A549 (cell line): Measurements from ENCODE around the gene MRPL22. TPM values are rescaled to one million over a fixed set of nuclear protein-coding genes. Genes with fewer than 3 reads are reported as not detected.

ENCODE experiments used
- ATAC-seq, 2 experiments: fragments of 200-7000 bp in 1 of 2; fragments of >200 bp in 1 of 2; cut with Nextera tagmentation in 1 of 2; cut with Tn5 transposase in 1 of 2; 3 replicates each; pipeline versions ENCODE4 v1.8.0 to v1.9.1; 2018 to 2020; ENCODE audit warnings: mild to moderate bottlenecking in 1 of 2, moderate library complexity in 1 of 2
- CTCF ChIA-PET: fragments of 300-600 bp; sonication (Branson Sonifier 250); formaldehyde crosslinking; extraction: SDS; loops from one replicate; lab custom pipeline; 2021; ENCODE audit warnings: antibody characterized with exemption, inconsistent platforms; lab: Yijun Ruan, JAX
- POLR2A ChIA-PET: fragments of 350-600 bp; formaldehyde crosslinking; extraction: SDS; loops from one replicate; lab custom pipeline; 2021; ENCODE audit warnings: antibody characterized with exemption, inconsistent platforms; lab: Yijun Ruan, JAX
- DNase-seq, 2 experiments: peaks; one replicate each; pipeline versions ENCODE4 v3.0.0 to v3.0.0-alpha.2; 2011 to 2016; ENCODE audit warnings: low read depth in 1 of 2, low spot score in 1 of 2
- FAIRE-seq: peaks from 2 replicates; lab custom pipeline; 2011; peaks lifted over from hg19 to GRCh38; lab: Jason Lieb, UNC
- H3K27ac ChIP-seq, 2 experiments: fragments of >200 bp; sonication (Bioruptor Twin); formaldehyde crosslinking; 3 replicates each; pipeline ENCODE4 v1.5.1; 2016 to 2017
- H3K4me1 ChIP-seq: fragments of >200 bp; sonication (Bioruptor Twin); formaldehyde crosslinking; 3 replicates; pipeline ENCODE4 v1.6.1; 2016
- H3K4me2 ChIP-seq: fragments of >200 bp; sonication (Bioruptor Twin); formaldehyde crosslinking; 3 replicates; pipeline ENCODE4 v1.6.1; 2016
- H3K4me3 ChIP-seq: fragments of >200 bp; sonication (Bioruptor Twin); formaldehyde crosslinking; 3 replicates; pipeline ENCODE4 v1.5.1; 2016
- H3K9me3 ChIP-seq: fragments of >200 bp; sonication (Bioruptor Twin); formaldehyde crosslinking; 3 replicates; pipeline ENCODE4 v1.6.1; 2016
- ATOH8 ChIP-seq: fragments of 250-450 bp; sonication (Bioruptor Pico); IDR thresholded peaks from 2 replicates; pipeline ENCODE4 v1.5.0; 2020; ENCODE audit warnings: low read depth, mild to moderate bottlenecking, moderate library complexity
- BCL3 ChIP-seq: fragments of >200 bp; sonication (Bioruptor Twin); formaldehyde crosslinking; IDR thresholded peaks from 3 replicates; pipeline ENCODE4 v1.6.1; 2016
- BHLHE40 ChIP-seq: IDR thresholded peaks from 2 replicates; pipeline ENCODE4 v1.6.1; 2012; ENCODE audit warnings: low read depth, low read length, inconsistent platforms
- CHD2 ChIP-seq: fragments of 150-350 bp; IDR thresholded peaks from 2 replicates; pipeline ENCODE4 v1.6.1; 2014; ENCODE audit warnings: low read length; ENCODE audit not compliant: partially characterized antibody
- CHD4 ChIP-seq: fragments of 200-600 bp; sonication (generic); IDR thresholded peaks from 2 replicates; pipeline ENCODE4 v1.6.1; 2016; ENCODE audit warnings: antibody characterized with exemption, mild to moderate bottlenecking, borderline replicate concordance
- E2F6 ChIP-seq: IDR thresholded peaks from 2 replicates; pipeline ENCODE4 v1.6.1; 2012; ENCODE audit warnings: low read depth, borderline replicate concordance
- EHF ChIP-seq: fragments of 250-450 bp; sonication (Bioruptor Pico); IDR thresholded peaks from 2 replicates; pipeline ENCODE4 v1.5.0; 2020; ENCODE audit warnings: mild to moderate bottlenecking
- EP300 ChIP-seq, 2 experiments: fragments of >200 bp; sonication (Bioruptor Twin); formaldehyde crosslinking; IDR thresholded peaks; 2 replicates in 1 of 2; 3 replicates in 1 of 2; pipeline ENCODE4 v1.6.1; 2016 to 2017
- ESRRA ChIP-seq: fragments of 150-350 bp; IDR thresholded peaks from 2 replicates; pipeline ENCODE4 v1.6.1; 2014; ENCODE audit warnings: mild to moderate bottlenecking, low read length, borderline replicate concordance
- FOSB ChIP-seq: fragments of 250-450 bp; sonication (Bioruptor Pico); IDR thresholded peaks from 2 replicates; pipeline ENCODE4 v1.5.0; 2020; ENCODE audit warnings: mild to moderate bottlenecking, moderate library complexity
- GATA3 ChIP-seq: IDR thresholded peaks from 2 replicates; pipeline ENCODE4 v1.6.1; 2012; ENCODE audit warnings: borderline replicate concordance
- HDAC2 ChIP-seq: fragments of 200-600 bp; sonication (generic); IDR thresholded peaks from 2 replicates; pipeline ENCODE4 v1.6.1; 2016
- HEYL ChIP-seq: fragments of 250-450 bp; sonication (Bioruptor Pico); IDR thresholded peaks from 2 replicates; pipeline ENCODE4 v1.8.0; 2021; ENCODE audit warnings: mild to moderate bottlenecking, moderate library complexity
- HOXB13 ChIP-seq: fragments of 250-450 bp; sonication (Bioruptor Pico); IDR thresholded peaks from 2 replicates; pipeline ENCODE4 v1.5.0; 2020; ENCODE audit warnings: low read depth, mild to moderate bottlenecking, moderate library complexity
- HOXB5 ChIP-seq: fragments of 250-450 bp; sonication (Bioruptor Pico); IDR thresholded peaks from 2 replicates; pipeline ENCODE4 v1.5.0; 2020; ENCODE audit warnings: mild to moderate bottlenecking, moderate library complexity
- KDM1A ChIP-seq: fragments of 200-600 bp; sonication (generic); IDR thresholded peaks from 2 replicates; pipeline ENCODE4 v1.6.1; 2016; ENCODE audit warnings: low read depth, mild to moderate bottlenecking
- KDM5A ChIP-seq: fragments of 200-600 bp; sonication (generic); IDR thresholded peaks from 2 replicates; pipeline ENCODE4 v1.6.1; 2016; ENCODE audit warnings: antibody characterized with exemption, mild to moderate bottlenecking
- MAFK ChIP-seq: fragments of 450-650 bp; IDR thresholded peaks from 2 replicates; pipeline ENCODE4 v1.6.1; 2014; ENCODE audit not compliant: partially characterized antibody
- MAX ChIP-seq: IDR thresholded peaks from 2 replicates; pipeline ENCODE4 v1.6.1; 2012
- MYC ChIP-seq: IDR thresholded peaks from 2 replicates; pipeline ENCODE4 v1.6.1; 2012; ENCODE audit warnings: mild to moderate bottlenecking, inconsistent platforms, low read length, improper control_type of control experiment, borderline replicate concordance
- NPAS2 ChIP-seq: fragments of 250-450 bp; sonication (Bioruptor Pico); IDR thresholded peaks from 2 replicates; pipeline ENCODE4 v1.8.0; 2022; ENCODE audit warnings: mild to moderate bottlenecking, moderate library complexity, borderline replicate concordance
- NR3C1 ChIP-seq: fragments of >200 bp; sonication (Bioruptor Twin); formaldehyde crosslinking; IDR thresholded peaks from 3 replicates; pipeline ENCODE4 v1.6.1; 2017
- PBX3 ChIP-seq: IDR thresholded peaks from 2 replicates; pipeline ENCODE4 v1.6.1; 2012
- POLR2AphosphoS2 ChIP-seq: conservative IDR thresholded peaks from 2 replicates; pipeline ENCODE4 v1.6.1; 2012; ENCODE audit warnings: low read length, improper control_type of control experiment, inconsistent platforms
- RAD21 ChIP-seq, 2 experiments: fragments of >200 bp in 1 of 2; sonication (Bioruptor Twin) in 1 of 2; formaldehyde crosslinking in 1 of 2; IDR thresholded peaks in 1 of 2; conservative IDR thresholded peaks in 1 of 2; 2 replicates in 1 of 2; 3 replicates in 1 of 2; pipeline ENCODE4 v1.6.1; 2012 to 2018; ENCODE audit warnings: inconsistent platforms in 1 of 2
- RARB ChIP-seq: fragments of 250-450 bp; sonication (Bioruptor Pico); IDR thresholded peaks from 2 replicates; pipeline ENCODE4 v1.8.0; 2021; ENCODE audit warnings: mild to moderate bottlenecking, moderate library complexity
- SREBF2 ChIP-seq: fragments of 450-650 bp; IDR thresholded peaks from 2 replicates; pipeline ENCODE4 v1.6.1; 2014; ENCODE audit warnings: mild to moderate bottlenecking, moderate library complexity
- TP53 ChIP-seq: fragments of 250-450 bp; sonication (Bioruptor Pico); IDR thresholded peaks from 2 replicates; pipeline ENCODE4 v1.5.0; 2021; ENCODE audit warnings: mild to moderate bottlenecking, moderate library complexity
- ZFP36 ChIP-seq: fragments of 450-650 bp; IDR thresholded peaks from 2 replicates; pipeline ENCODE4 v1.6.1; 2014; ENCODE audit warnings: borderline replicate concordance; ENCODE audit not compliant: partially characterized antibody
- ZNF302 ChIP-seq: fragments of 250-450 bp; sonication (Bioruptor Pico); IDR thresholded peaks from 2 replicates; pipeline ENCODE4 v1.9.0; 2021; ENCODE audit warnings: inconsistent platforms, mild to moderate bottlenecking, moderate library complexity
- ZSCAN20 ChIP-seq: fragments of 250-450 bp; sonication (Bioruptor Pico); IDR thresholded peaks from 2 replicates; pipeline ENCODE4 v1.8.0; 2022; ENCODE audit warnings: mild to moderate bottlenecking, moderate library complexity
- WGBS: methylation state at CpG from one replicate; pipeline ENCODE4 v1.1.6; 2017; ENCODE audit errors: missing lambda C conversion rate; 5-methylcytosine and 5-hydroxymethylcytosine counted together
- polyA plus RNA-seq, 4 experiments: library from polyadenylated mRNA; depleted of rRNA in 3 of 4; stranded (reverse); fragments of >200 nt; fragmentation: RNase III in 1 of 4; extraction: RNeasy Plus Mini Kit Qiagen cat#74134 plus additional on column Dnase treatment in 1 of 4; gene quantifications; 2 replicates in 3 of 4; 3 replicates in 1 of 4; pipeline ENCODE4 v1.2.3, GENCODE V29; 2011 to 2017

MRPL22 gene
- polyA plus RNA-seq, 2 of the 4 experiments (the other 2 are of a cell fraction) = 56.3 to 91.0 TPM

GRCh38 chr5:154989626-154990025, 48.8 kb downstream of the MRPL22 start:
- TF ChIP-seq HEYL (CRISPR knock-in tag) = no peak
- no peak for TF ChIP-seq BHLHE40
- TF ChIP-seq HOXB5 (CRISPR knock-in tag) = no peak
- no peak for TF ChIP-seq FOSB (CRISPR knock-in tag)
- TF ChIP-seq TP53 (CRISPR knock-in tag) = no peak
- TF ChIP-seq NR3C1 = no peak
- no peak for TF ChIP-seq SREBF2
- TF ChIP-seq PBX3 = no peak
- TF ChIP-seq RARB (CRISPR knock-in tag) = no peak
- no peak for TF ChIP-seq ZNF302 (CRISPR knock-in tag)
- no peak for TF ChIP-seq MAX
- TF ChIP-seq RAD21 (conservative IDR thresholded peaks at IDR 0.05 in 1 of 2, IDR thresholded peaks at IDR 0.05 in 1 of 2) = no peak
- no peak for TF ChIP-seq ZSCAN20
- TF ChIP-seq KDM5A = no peak
- TF ChIP-seq HOXB13 (CRISPR knock-in tag) = no peak
- TF ChIP-seq CHD4 = no peak
- no peak for TF ChIP-seq E2F6
- no peak for TF ChIP-seq MYC
- ChIA-PET CTCF (interaction anchor here (2.0 to 3.7 kb wide), 2 partner anchors 14 to 17 kb away, joined by 8 to 11 read pairs; no protein-coding TSS in a partner anchor), POLR2A (no interaction called here)
- Histone ChIP-seq H3K27ac (no peak overlapping the region), H3K4me2 (no peak overlapping the region), H3K4me1 (no peaks in the 10 kb centered on the region), H3K9me3 (no peaks in the 10 kb centered on the region), H3K4me3 (no peak overlapping the region)
- FAIRE-seq (no peak), ATAC-seq (no peak), DNase-seq (no peak)
- 35% methylated on average over 2 of the region's 2 CpGs for WGBS

- 25% methylated on average over 1 of the region's 2 CpGs for WGBS
These were observed 52.6 kb downstream of the MRPL22 start for GRCh38 chr5:154993461-154993860.

More at GRCh38 chr5:154993461-154993860, 52.6 kb downstream of the MRPL22 start:
- no peak overlapping the region for H3K4me2 ChIP-seq
- H3K27ac ChIP-seq = no peak overlapping the region
- H3K9me3 ChIP-seq = no peaks in the 10 kb centered on the region
- ATAC-seq (no peak), DNase-seq (no peak), FAIRE-seq (no peak)
- CTCF ChIA-PET = interaction anchor here (0.6 kb wide), 1 partner anchor 9 kb away, joined by 3 read pairs; no protein-coding TSS in a partner anchor
- no peak overlapping the region for H3K4me3 ChIP-seq
- no peaks in the 10 kb centered on the region for H3K4me1 ChIP-seq
- POLR2A ChIA-PET = no interaction called here
- TF ChIP-seq GATA3 (no peak), CHD2 (no peak), KDM1A (no peak), BCL3 (no peak), EP300 (IDR thresholded peaks at IDR 0.05) (no peak), NPAS2 (CRISPR knock-in tag) (no peak), ESRRA (no peak), POLR2AphosphoS2 (no peak), HDAC2 (no peak), MAFK (no peak), EHF (no peak), ZFP36 (no peak), HOXB5 (CRISPR knock-in tag) (no peak), NR3C1 (no peak), ZSCAN20 (no peak), ATOH8 (CRISPR knock-in tag) (no peak), PBX3 (no peak)
